Esophagus squamous epithelium (tissue), 4 donors: ENCODE results near the gene LRRC4C.

Experiments used
- POLR2A ChIP-seq, 4 donors: fragments of 450-650 bp; IDR thresholded peaks; one replicate each; pipeline ENCODE4 v1.6.1; 2017; ENCODE audit warnings: antibody characterized with exemption in 4 of 4, mild to moderate bottlenecking in 4 of 4, moderate library complexity in 3 of 4
- TF ChIP-seq, protein P1 (sequence below), 6 experiments: fragments of 450-650 bp in 4 of 6; fragments of 200-600 bp in 2 of 6; sonication (generic) in 2 of 6; IDR thresholded peaks; one replicate each; pipeline ENCODE4 v1.5.1; 2016 to 2019; ENCODE audit warnings: antibody characterized with exemption in 6 of 6, mild to moderate bottlenecking in 4 of 6, moderate library complexity in 4 of 6

DNA sequence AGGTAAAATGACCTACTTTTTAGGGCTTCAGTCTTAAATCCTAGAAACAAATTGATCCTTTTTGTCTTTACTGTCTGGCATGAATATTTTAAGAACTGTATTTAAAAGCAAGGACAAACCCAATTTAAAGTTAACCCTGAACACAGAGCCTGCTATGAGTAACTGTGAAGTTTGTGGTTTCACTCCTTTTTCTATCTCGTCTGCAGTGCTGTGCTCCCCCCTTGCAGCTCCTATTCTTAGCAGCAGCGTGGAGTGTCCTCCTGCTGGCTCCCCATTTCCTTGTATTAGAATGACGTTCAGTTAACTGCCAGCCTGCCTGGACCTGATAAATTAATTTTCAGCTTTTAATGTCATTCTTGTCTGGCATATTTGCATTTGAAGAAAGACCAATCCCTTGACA lies 40.0 kb upstream of the LRRC4C start:
- TF ChIP-seq, protein P1, sequence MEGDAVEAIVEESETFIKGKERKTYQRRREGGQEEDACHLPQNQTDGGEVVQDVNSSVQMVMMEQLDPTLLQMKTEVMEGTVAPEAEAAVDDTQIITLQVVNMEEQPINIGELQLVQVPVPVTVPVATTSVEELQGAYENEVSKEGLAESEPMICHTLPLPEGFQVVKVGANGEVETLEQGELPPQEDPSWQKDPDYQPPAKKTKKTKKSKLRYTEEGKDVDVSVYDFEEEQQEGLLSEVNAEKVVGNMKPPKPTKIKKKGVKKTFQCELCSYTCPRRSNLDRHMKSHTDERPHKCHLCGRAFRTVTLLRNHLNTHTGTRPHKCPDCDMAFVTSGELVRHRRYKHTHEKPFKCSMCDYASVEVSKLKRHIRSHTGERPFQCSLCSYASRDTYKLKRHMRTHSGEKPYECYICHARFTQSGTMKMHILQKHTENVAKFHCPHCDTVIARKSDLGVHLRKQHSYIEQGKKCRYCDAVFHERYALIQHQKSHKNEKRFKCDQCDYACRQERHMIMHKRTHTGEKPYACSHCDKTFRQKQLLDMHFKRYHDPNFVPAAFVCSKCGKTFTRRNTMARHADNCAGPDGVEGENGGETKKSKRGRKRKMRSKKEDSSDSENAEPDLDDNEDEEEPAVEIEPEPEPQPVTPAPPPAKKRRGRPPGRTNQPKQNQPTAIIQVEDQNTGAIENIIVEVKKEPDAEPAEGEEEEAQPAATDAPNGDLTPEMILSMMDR (IDR thresholded peaks at IDR 0.05) = no peak
- no peak for TF ChIP-seq POLR2A (IDR thresholded peaks at IDR 0.05)
